WERI-Rb-1 (cell line): ENCODE results near the gene NR3C2.
"Not testable (repeated sequence)": the region's sequence is repeated elsewhere in the genome, so short reads cannot be mapped to it uniquely, and the experiment has no call there.

ENCODE experiments used
- DNase-seq: peaks from one replicate; pipeline ENCODE4 v3.0.0-alpha.2; 2020
- H3K27ac ChIP-seq: fragments of 250-450 bp; sonication (Bioruptor Pico); 2 replicates; pipeline ENCODE4 v1.5.1; 2020; ENCODE audit warnings: mild to moderate bottlenecking, moderate library complexity
- H3K27me3 ChIP-seq: fragments of 250-450 bp; sonication (Bioruptor Pico); 2 replicates; pipeline ENCODE4 v1.5.1; 2021; ENCODE audit warnings: mild to moderate bottlenecking, low read depth, moderate library complexity; ENCODE audit not compliant: insufficient read depth, severe bottlenecking
- H3K36me3 ChIP-seq: fragments of 250-450 bp; sonication (Bioruptor Pico); 2 replicates; pipeline ENCODE4 v1.5.1; 2020; ENCODE audit warnings: mild to moderate bottlenecking, moderate library complexity
- H3K4me3 ChIP-seq: 2 replicates; pipeline ENCODE4 v1.5.1; 2011; ENCODE audit warnings: low read depth, mild to moderate bottlenecking, control low read depth, low read length
- H3K9me3 ChIP-seq: fragments of 250-450 bp; sonication (Bioruptor Pico); 2 replicates; pipeline ENCODE4 v1.5.1; 2021; ENCODE audit warnings: mild to moderate bottlenecking, moderate library complexity; ENCODE audit not compliant: severe bottlenecking
- CTCF ChIP-seq: IDR thresholded peaks from 2 replicates; pipeline ENCODE4 v1.5.1; 2011; ENCODE audit warnings: low read depth, mild to moderate bottlenecking, control low read depth, inconsistent platforms, low read length

Gene NR3C2

GRCh38 chr4:148090029-148090428, 352.2 kb downstream of the NR3C2 start:
- peaks cover 14% of the 10 kb centered on the region for H3K9me3 ChIP-seq
- no peak overlapping the region for H3K4me3 ChIP-seq
- no peak for TF ChIP-seq CTCF
- H3K36me3 ChIP-seq, result no peaks in the 10 kb centered on the region
- no peaks in the 10 kb centered on the region for H3K27me3 ChIP-seq
- no peak for DNase-seq
- no peak overlapping the region for H3K27ac ChIP-seq

GRCh38 chr4:148089624-148090023, 352.6 kb downstream of the NR3C2 start:
- H3K9me3 ChIP-seq, result peaks cover 15% of the 10 kb centered on the region
- no peak overlapping the region for H3K4me3 ChIP-seq
- no peak for DNase-seq
- H3K36me3 ChIP-seq, result no peaks in the 10 kb centered on the region
- H3K27ac ChIP-seq, result no peak overlapping the region
- H3K27me3 ChIP-seq, result no peaks in the 10 kb centered on the region
- TF ChIP-seq CTCF, result no peak

DNA sequence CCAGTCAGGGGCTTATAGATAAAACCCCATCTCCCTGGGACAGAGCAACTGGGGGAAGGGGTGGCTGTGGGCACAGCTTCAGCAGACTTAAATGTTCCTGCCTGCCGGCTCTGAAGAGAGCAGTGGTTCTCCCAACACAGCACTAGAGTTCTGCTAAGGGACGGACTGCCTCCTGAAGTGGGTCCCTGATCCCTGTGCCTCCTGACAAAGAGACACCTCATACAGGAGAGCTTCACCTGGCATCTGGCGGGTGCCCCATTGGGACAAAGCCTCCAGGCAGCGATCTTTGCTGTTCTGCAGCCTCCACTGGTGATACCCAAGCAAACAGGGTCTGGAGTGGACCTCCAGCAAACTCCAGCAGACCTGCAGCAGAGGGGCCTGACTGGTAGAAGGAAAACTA, 359.1 kb downstream of the NR3C2 start:
- not testable (repeated sequence) for H3K36me3 ChIP-seq, H3K27ac ChIP-seq, DNase-seq, H3K27me3 ChIP-seq, H3K4me3 ChIP-seq
- H3K9me3 ChIP-seq, result peaks cover 23% of the 10 kb centered on the region

GRCh38 chr4:148081745-148082144, 360.5 kb downstream of the NR3C2 start:
- Histone ChIP-seq H3K4me3 (no peak overlapping the region), H3K9me3 (peaks cover 23% of the 10 kb centered on the region), H3K27ac (no peak overlapping the region), H3K36me3 (peaks cover 7% of the 10 kb centered on the region), H3K27me3 (no peaks in the 10 kb centered on the region)
- no peak for DNase-seq
- no peak for TF ChIP-seq CTCF

GRCh38 chr4:148081267-148081666, 360.9 kb downstream of the NR3C2 start:
- TF ChIP-seq CTCF, result no peak
- H3K4me3 ChIP-seq, result no peak overlapping the region
- H3K9me3 ChIP-seq, result peaks cover 20% of the 10 kb centered on the region
- no peaks in the 10 kb centered on the region for H3K27me3 ChIP-seq
- DNase-seq, result no peak
- H3K27ac ChIP-seq, result no peak overlapping the region
- H3K36me3 ChIP-seq, result peaks cover 7% of the 10 kb centered on the region

GRCh38 chr4:148079961-148080360, 362.3 kb downstream of the NR3C2 start:
- Histone ChIP-seq H3K36me3 (peaks cover 20% of the 10 kb centered on the region), H3K9me3 (peaks cover 10% of the 10 kb centered on the region), H3K4me3 (no peak overlapping the region), H3K27me3 (no peaks in the 10 kb centered on the region), H3K27ac (no peak overlapping the region)
- no peak for DNase-seq
- TF ChIP-seq CTCF, result no peak
